MCF 10A (cell line): ENCODE results near the gene ZBTB48. TPM values are rescaled to one million over a fixed set of nuclear protein-coding genes. Genes with fewer than 3 reads are reported as not detected.

Source experiments
- BruUV-seq: library from RNA; stranded (reverse); fragments of 400-500 nt; replicated peaks from 2 replicates; lab custom pipeline; 2021; lab: Mats Ljungman, UMichigan
- CTCF ChIA-PET: fragments of 300-600 bp; sonication (Branson Sonifier 250); formaldehyde crosslinking; extraction: SDS; loops from one replicate; lab custom pipeline; 2021; ENCODE audit warnings: antibody characterized with exemption, inconsistent platforms; lab: Yijun Ruan, JAX
- POLR2A ChIA-PET: fragments of 300-600, 350-650 bp; sonication (Branson Sonifier 250); formaldehyde crosslinking; extraction: SDS; loops from one replicate; lab custom pipeline; 2020; ENCODE audit warnings: antibody characterized with exemption, inconsistent platforms; lab: Yijun Ruan, JAX
- DNase-seq: peaks from one replicate; pipeline ENCODE4 v3.0.0-alpha.2; 2018; ENCODE audit not compliant: unreplicated experiment
- H3K27ac Mint-ChIP-seq: one replicate; pipeline ENCODE4 v1.8.0; 2022; ENCODE audit warnings: mild to moderate bottlenecking, low read depth, mixed read lengths; ENCODE audit not compliant: unreplicated experiment
- H3K27me3 Mint-ChIP-seq: one replicate; pipeline ENCODE4 v1.8.0; 2022; ENCODE audit warnings: mixed read lengths; ENCODE audit not compliant: insufficient read depth, unreplicated experiment
- H3K36me3 Mint-ChIP-seq: one replicate; pipeline ENCODE4 v1.8.0; 2022; ENCODE audit warnings: mild to moderate bottlenecking, moderate library complexity, mixed read lengths; ENCODE audit not compliant: insufficient read depth, unreplicated experiment
- H3K4me1 Mint-ChIP-seq: one replicate; pipeline ENCODE4 v1.8.0; 2022; ENCODE audit warnings: mixed read lengths; ENCODE audit not compliant: insufficient read depth, unreplicated experiment
- H3K4me3 Mint-ChIP-seq: one replicate; pipeline ENCODE4 v1.8.0; 2022; ENCODE audit warnings: mild to moderate bottlenecking, moderate library complexity, mixed read lengths; ENCODE audit not compliant: unreplicated experiment
- H3K9me3 Mint-ChIP-seq: one replicate; pipeline ENCODE4 v1.8.0; 2022; ENCODE audit warnings: mixed read lengths; ENCODE audit not compliant: unreplicated experiment
- CTCF ChIP-seq: fragments of 200-600 bp; IDR thresholded peaks from one replicate; pipeline ENCODE4 v1.8.0; 2022; ENCODE audit warnings: antibody characterized with exemption, mild to moderate bottlenecking; ENCODE audit not compliant: unreplicated experiment
- intact Hi-C: fragments of 100-400 bp; cut with micrococcal nuclease; formaldehyde crosslinking; loops from 2 replicates; pipeline ENCODE4 v1.14.1; 2022
- total RNA-seq: library from RNA; stranded (reverse); gene quantifications from 2 replicates; pipeline ENCODE4 v1.2.3, GENCODE V29; 2022

The ZBTB48 gene
- total RNA-seq, 1 experiment from 2014 or later: 40.6 TPM

- DNase-seq: no peak
- Mint-ChIP-seq H3K4me3 (no peak overlapping the region), H3K9me3 (no peaks in the 10 kb centered on the region), H3K36me3 (peaks cover 82% of the 10 kb centered on the region), H3K27me3 (no peaks in the 10 kb centered on the region), H3K27ac (no peak overlapping the region), H3K4me1 (peaks cover 17% of the 10 kb centered on the region)
- no TSS peak for BruUV-seq
- no peak for TF ChIP-seq CTCF
- CTCF ChIA-PET: interaction anchor here (0.5 kb wide), 1 partner anchor 9 kb away, joined by 3 read pairs; no protein-coding TSS in a partner anchor
- POLR2A ChIA-PET: no interaction called here
- intact Hi-C loops: no loop called here
Observed at GRCh38 chr1:6596351-6596750, 16.6 kb downstream of the ZBTB48 start.

GRCh38 chr1:6596886-6597776 lies 17.3 kb downstream of the ZBTB48 start:
- Mint-ChIP-seq H3K36me3 (peaks cover 85% of the 10 kb centered on the region), H3K27me3 (no peaks in the 10 kb centered on the region), H3K27ac (no peak overlapping the region), H3K9me3 (no peaks in the 10 kb centered on the region), H3K4me1 (peaks cover 17% of the 10 kb centered on the region), H3K4me3 (no peak overlapping the region)
- ChIA-PET POLR2A (interaction anchor here (1.1 to 7.4 kb wide), 4 partner anchors 9 to 205 kb away, joined by 3 to 103 read pairs (median 10); partner anchors contain the start of gene ZBTB48), CTCF (interaction anchor here (1.0 to 1.2 kb wide), 2 partner anchors 12 to 37 kb away, joined by 3 read pairs; no protein-coding TSS in a partner anchor)
- no TSS peak for BruUV-seq
- intact Hi-C loops: no loop called here
- no peak for DNase-seq
- TF ChIP-seq CTCF: no peak

GRCh38 chr1:6597777-6598131 lies 18.0 kb downstream of the ZBTB48 start:
- no peak for DNase-seq
- Mint-ChIP-seq H3K9me3 (no peaks in the 10 kb centered on the region), H3K27ac (no peak overlapping the region), H3K4me3 (no peak overlapping the region), H3K4me1 (peaks cover 17% of the 10 kb centered on the region), H3K36me3 (peaks cover 80% of the 10 kb centered on the region), H3K27me3 (no peaks in the 10 kb centered on the region)
- no peak for TF ChIP-seq CTCF
- POLR2A ChIA-PET: interaction anchor here (1.1 to 7.4 kb wide), 4 partner anchors 9 to 205 kb away, joined by 3 to 103 read pairs (median 10); partner anchors contain the start of gene ZBTB48
- CTCF ChIA-PET: interaction anchor here (1.0 to 1.2 kb wide), 2 partner anchors 13 to 37 kb away, joined by 3 read pairs; no protein-coding TSS in a partner anchor
- intact Hi-C loops: no loop called here
- BruUV-seq: no TSS peak
